ENCODE data around the gene SPDYC. TPM values are rescaled to one million over a fixed set of nuclear protein-coding genes. Genes with fewer than 3 reads are reported as not detected.

The SPDYC gene
- polyA plus RNA-seq, 3 donors: 0.64 TPM; not detected in 2

- Histone ChIP-seq H3K79me2 (ENCODE audit: insufficient read depth, low read length) (peaks cover 44% of the 10 kb centered on the region), H3K4me1 (ENCODE audit: control insufficient read depth in 1 of 2, insufficient read depth in 2 of 2, low read length in 2 of 2) (peaks cover 15 to 16% of the 10 kb centered on the region in 2 donors), H3K27me3 (ENCODE audit: control insufficient read depth in 2 of 2, insufficient read depth in 2 of 2, low read length in 2 of 2) (no peaks in the 10 kb centered on the region), H3K4me3 (replicated peaks in 1 of 3; ENCODE audit: low read depth in 2 of 3, low read length in 3 of 3) (no peak overlapping the region), H3K4me2 (replicated peaks; ENCODE audit: extremely low read depth, low read length, poor library complexity, severe bottlenecking) (no peak overlapping the region), H3K9ac (ENCODE audit: insufficient read depth, low read length, poor library complexity, severe bottlenecking) (no peak overlapping the region), H3K27ac (ENCODE audit: low read depth in 1 of 2, low read length in 2 of 2) (no peak overlapping the region), H4K20me1 (ENCODE audit: insufficient read depth, low read length) (peaks cover 54% of the 10 kb centered on the region), H2AFZ (ENCODE audit: insufficient read depth, low read depth, low read length, poor library complexity, severe bottlenecking) (no peak overlapping the region), H3K36me3 (replicated peaks in 1 of 2; ENCODE audit: control insufficient read depth in 1 of 2, insufficient read depth in 2 of 2, low read length in 2 of 2) (peaks cover 76 to 85% of the 10 kb centered on the region in 2 donors), H3K9me3 (replicated peaks in 1 of 2; ENCODE audit: control insufficient read depth in 1 of 2, insufficient read depth in 1 of 2, low read length in 2 of 2) (no peaks in the 10 kb centered on the region)
- intact Hi-C loops (cut with micrococcal nuclease): no loop called here
- H3K9me3 Mint-ChIP-seq: no peaks in the 10 kb centered on the region
- WGBS (ENCODE audit: insufficient coverage): 100% methylated on average over 5 of the region's 15 CpGs
- H3K27me3 Mint-ChIP-seq (ENCODE audit: low read depth in 3 of 3): peaks cover 0 to 2% (median 0%) of the 10 kb centered on the region in 3 donors
- H3K27ac Mint-ChIP-seq: peak overlapping the region in 3 of 7 donors; percentile 30 to 41 (median 37)
- DNase-seq: peak in 1 of 3 donors; percentile 3
- peaks cover 69 to 91% of the 10 kb centered on the region in 2 donors for H3K36me3 Mint-ChIP-seq
- TF ChIP-seq CTCF (IDR thresholded peaks at IDR 0.05): no peak
- no peak overlapping the region for H3K4me3 Mint-ChIP-seq
- peaks cover 16% of the 10 kb centered on the region for H3K4me1 Mint-ChIP-seq
Observed at GRCh38 chr11:65128182-65129145, 41.6 kb upstream of the SPDYC start.

- Histone ChIP-seq H3K27ac (ENCODE audit: low read depth in 1 of 2, low read length in 2 of 2) (no peak overlapping the region), H2AFZ (ENCODE audit: insufficient read depth, low read depth, low read length, poor library complexity, severe bottlenecking) (no peak overlapping the region), H3K9ac (ENCODE audit: insufficient read depth, low read length, poor library complexity, severe bottlenecking) (no peak overlapping the region), H3K4me3 (replicated peaks in 1 of 3; ENCODE audit: low read depth in 2 of 3, low read length in 3 of 3) (no peak overlapping the region), H3K9me3 (replicated peaks in 1 of 2; ENCODE audit: control insufficient read depth in 1 of 2, insufficient read depth in 1 of 2, low read length in 2 of 2) (no peaks in the 10 kb centered on the region), H3K4me2 (replicated peaks; ENCODE audit: extremely low read depth, low read length, poor library complexity, severe bottlenecking) (no peak overlapping the region), H3K27me3 (ENCODE audit: control insufficient read depth in 2 of 2, insufficient read depth in 2 of 2, low read length in 2 of 2) (no peaks in the 10 kb centered on the region), H3K36me3 (replicated peaks in 1 of 2; ENCODE audit: control insufficient read depth in 1 of 2, insufficient read depth in 2 of 2, low read length in 2 of 2) (peaks cover 71 to 79% of the 10 kb centered on the region in 2 donors), H3K4me1 (ENCODE audit: control insufficient read depth in 1 of 2, insufficient read depth in 2 of 2, low read length in 2 of 2) (peaks cover 21 to 22% of the 10 kb centered on the region in 2 donors), H4K20me1 (ENCODE audit: insufficient read depth, low read length) (peaks cover 54% of the 10 kb centered on the region), H3K79me2 (ENCODE audit: insufficient read depth, low read length) (peaks cover 38% of the 10 kb centered on the region)
- H3K27me3 Mint-ChIP-seq (ENCODE audit: low read depth in 3 of 3): peaks cover 0 to 2% (median 0%) of the 10 kb centered on the region in 3 donors
- WGBS (ENCODE audit: insufficient coverage): 97% methylated on average over 10 of the region's 13 CpGs
- peaks cover 62 to 82% of the 10 kb centered on the region in 2 donors for H3K36me3 Mint-ChIP-seq
- H3K4me1 Mint-ChIP-seq: peaks cover 19% of the 10 kb centered on the region
- peak overlapping the region in 3 of 7 donors; percentile 50 to 60 (median 52) for H3K27ac Mint-ChIP-seq
- intact Hi-C loops (cut with micrococcal nuclease): no loop called here
- TF ChIP-seq CTCF (IDR thresholded peaks at IDR 0.05): no peak
- no peak overlapping the region for H3K4me3 Mint-ChIP-seq
- H3K9me3 Mint-ChIP-seq: no peaks in the 10 kb centered on the region
- DNase-seq: peak in 1 of 3 donors; percentile 4
Observed at GRCh38 chr11:65129649-65130441, 40.2 kb upstream of the SPDYC start.
